ENCODE results near the gene BLACAT1. TPM values are rescaled to one million over a fixed set of nuclear protein-coding genes. Genes with fewer than 3 reads are reported as not detected.
"Not testable (repeated sequence)": the region's sequence is repeated elsewhere in the genome, so short reads cannot be mapped to it uniquely, and the experiment has no call there.

BLACAT1 gene
- total RNA-seq, 4 donors from 2014 or later, result not detected

- no peak for ATAC-seq
- no peaks in the 10 kb centered on the region for H3K36me3 ChIP-seq
- WGBS, 2 donors (ENCODE audit: low coverage in 1 of 2), result 36 to 45% methylated on average over 2 of the region's 2 CpGs
These were observed 27.5 kb upstream of the BLACAT1 start for GRCh38 chr1:205483372-205483771.

GRCh38 chr1:205482587-205482986 lies 26.7 kb upstream of the BLACAT1 start:
- peaks cover 80% of the 10 kb centered on the region for H3K27me3 ChIP-seq
- ATAC-seq, H3K36me3 ChIP-seq, H3K9me3 ChIP-seq, H3K27ac ChIP-seq, H3K4me3 ChIP-seq: not testable (repeated sequence)
- 100% methylated on average over 8 of the region's 11 CpGs; no CpG with 5 or more reads in 1 of the 2 donors for WGBS, 2 donors (ENCODE audit: low coverage in 1 of 2)
- peaks cover 0 to 10% (median 0%) of the 10 kb centered on the region in 3 donors for H3K4me1 ChIP-seq

More at GRCh38 chr1:205483372-205483771, 27.5 kb upstream of the BLACAT1 start:
- no peak overlapping the region for H3K27ac ChIP-seq
- no peaks in the 10 kb centered on the region for H3K9me3 ChIP-seq
- no peak for TF ChIP-seq POLR2AphosphoS5 (IDR thresholded peaks at IDR 0.05)
- no peak for TF ChIP-seq EP300 (IDR thresholded peaks at IDR 0.05)
- no peak for TF ChIP-seq CTCF (IDR thresholded peaks at IDR 0.05)
- no peak for TF ChIP-seq POLR2A (IDR thresholded peaks at IDR 0.05)
- peaks cover 81% of the 10 kb centered on the region for H3K27me3 ChIP-seq
- H3K4me3 ChIP-seq, result no peak overlapping the region
- peaks cover 0 to 5% (median 0%) of the 10 kb centered on the region in 3 donors for H3K4me1 ChIP-seq

GRCh38 chr1:205481629-205482151 lies 25.8 kb upstream of the BLACAT1 start:
- Histone ChIP-seq H3K27ac (no peak overlapping the region), H3K4me3 (no peak overlapping the region), H3K4me1 (peaks cover 0 to 10% (median 0%) of the 10 kb centered on the region in 3 donors), H3K27me3 (peaks cover 81% of the 10 kb centered on the region), H3K9me3 (no peaks in the 10 kb centered on the region), H3K36me3 (no peaks in the 10 kb centered on the region)
- no peak for ATAC-seq
- TF ChIP-seq POLR2A (IDR thresholded peaks at IDR 0.05), result no peak
- no peak for TF ChIP-seq EP300 (IDR thresholded peaks at IDR 0.05)
- no peak for TF ChIP-seq POLR2AphosphoS5 (IDR thresholded peaks at IDR 0.05)
- no peak for TF ChIP-seq CTCF (IDR thresholded peaks at IDR 0.05)
- whole genome bisulfite sequencing, 2 donors (ENCODE audit: low coverage in 1 of 2), result 20 to 64% methylated on average over 2 of the region's 15 CpGs

GRCh38 chr1:205481218-205481617 lies 25.4 kb upstream of the BLACAT1 start:
- Histone ChIP-seq H3K36me3 (no peaks in the 10 kb centered on the region), H3K4me1 (peaks cover 0 to 10% (median 0%) of the 10 kb centered on the region in 3 donors), H3K27ac (no peak overlapping the region), H3K27me3 (peaks cover 81% of the 10 kb centered on the region), H3K4me3 (no peak overlapping the region), H3K9me3 (no peaks in the 10 kb centered on the region)
- WGBS, 2 donors (ENCODE audit: low coverage in 1 of 2), result 50 to 82% methylated on average over 2 to 4 of the region's 11 CpGs
- ATAC-seq, result no peak
- no peak for TF ChIP-seq POLR2A (IDR thresholded peaks at IDR 0.05)
- no peak for TF ChIP-seq EP300 (IDR thresholded peaks at IDR 0.05)

- H3K27ac ChIP-seq, result no peak overlapping the region
- H3K4me3 ChIP-seq, result no peak overlapping the region
- peaks cover 0 to 7% (median 0%) of the 10 kb centered on the region in 3 donors for H3K9me3 ChIP-seq
- peaks cover 84% of the 10 kb centered on the region for H3K27me3 ChIP-seq
- TF ChIP-seq EP300 (IDR thresholded peaks at IDR 0.05) (no peak), CTCF (IDR thresholded peaks at IDR 0.05) (no peak), POLR2AphosphoS5 (IDR thresholded peaks at IDR 0.05) (no peak), POLR2A (IDR thresholded peaks at IDR 0.05) (no peak)
- H3K4me1 ChIP-seq, result peaks cover 0 to 9% (median 0%) of the 10 kb centered on the region in 3 donors
- no peak for ATAC-seq
- H3K36me3 ChIP-seq, result no peaks in the 10 kb centered on the region
- WGBS, 2 donors (ENCODE audit: low coverage in 1 of 2), result 49 to 77% methylated on average over 3 to 11 of the region's 17 CpGs
These were observed 24.6 kb upstream of the BLACAT1 start for GRCh38 chr1:205480349-205480985.

- H3K4me3 ChIP-seq, ATAC-seq, H3K4me1 ChIP-seq, H3K36me3 ChIP-seq, H3K27ac ChIP-seq: not testable (repeated sequence)
- WGBS, 2 donors (ENCODE audit: low coverage in 1 of 2), result 100% methylated on average over 2 of the region's 2 CpGs
- Histone ChIP-seq H3K9me3 (peaks cover 0 to 18% (median 0%) of the 10 kb centered on the region in 3 donors), H3K27me3 (peaks cover 91% of the 10 kb centered on the region)
These were observed 23.1 kb upstream of the BLACAT1 start for GRCh38 chr1:205478985-205479384.

All from gastroesophageal sphincter (tissue), 4 donors.